Glutamatergic neuron (in vitro differentiated cells): ENCODE data around the gene HSP90B1. TPM values are rescaled to one million over a fixed set of nuclear protein-coding genes. Genes with fewer than 3 reads are reported as not detected.

Experiments used
- DNase-seq: peaks from one replicate; pipeline ENCODE4 v3.0.0; 2022
- H3K27ac Mint-ChIP-seq: one replicate; pipeline ENCODE4 v1.8.0; 2020; ENCODE audit warnings: mild to moderate bottlenecking, mixed read lengths, inconsistent platforms; ENCODE audit not compliant: unreplicated experiment
- H3K27me3 Mint-ChIP-seq: one replicate; pipeline ENCODE4 v1.8.0; 2020; ENCODE audit warnings: mild to moderate bottlenecking, moderate library complexity, mixed read lengths, inconsistent platforms; ENCODE audit not compliant: unreplicated experiment
- H3K36me3 Mint-ChIP-seq: one replicate; pipeline ENCODE4 v1.8.0; 2020; ENCODE audit warnings: mild to moderate bottlenecking, mixed read lengths, inconsistent platforms; ENCODE audit not compliant: unreplicated experiment
- H3K4me1 Mint-ChIP-seq: one replicate; pipeline ENCODE4 v1.8.0; 2020; ENCODE audit warnings: mild to moderate bottlenecking, low read depth, mixed read lengths, inconsistent platforms; ENCODE audit not compliant: unreplicated experiment
- H3K4me3 Mint-ChIP-seq: one replicate; pipeline ENCODE4 v1.8.0; 2020; ENCODE audit warnings: mild to moderate bottlenecking, mixed read lengths, inconsistent platforms; ENCODE audit not compliant: unreplicated experiment
- H3K9me3 Mint-ChIP-seq: one replicate; pipeline ENCODE4 v1.8.0; 2020; ENCODE audit warnings: mild to moderate bottlenecking, moderate library complexity, mixed read lengths, inconsistent platforms; ENCODE audit not compliant: unreplicated experiment
- CTCF ChIP-seq: fragments of 200-600 bp; sonication (generic); IDR thresholded peaks from one replicate; pipeline ENCODE4 v1.5.0; 2021; ENCODE audit not compliant: partially characterized antibody, unreplicated experiment
- total RNA-seq: library from RNA; stranded (reverse); fragmentation: NEBNext Ultra II Directional; extraction: Animal tissue kit (Norgen Biotek cat#: 25700); gene quantifications from one replicate; pipeline ENCODE4 v1.2.1, GENCODE V29; 2021; ENCODE audit not compliant: unreplicated experiment

Gene HSP90B1
- total RNA-seq, 1 donor from 2014 or later, result 231 TPM

- DNase-seq, result no peak
- H3K36me3 Mint-ChIP-seq, result no peaks in the 10 kb centered on the region
- H3K27me3 Mint-ChIP-seq, result no peaks in the 10 kb centered on the region
- H3K4me1 Mint-ChIP-seq, result peaks cover 23% of the 10 kb centered on the region
- H3K9me3 Mint-ChIP-seq, result no peaks in the 10 kb centered on the region
- peak overlapping the region; percentile 19 for H3K4me3 Mint-ChIP-seq
- no peak for TF ChIP-seq CTCF
- peak overlapping the region; percentile 67 for H3K27ac Mint-ChIP-seq
Measured at GRCh38 chr12:103903993-103904392, 26.2 kb upstream of the HSP90B1 start.

- no peak for TF ChIP-seq CTCF
- no peaks in the 10 kb centered on the region for H3K36me3 Mint-ChIP-seq
- H3K9me3 Mint-ChIP-seq, result no peaks in the 10 kb centered on the region
- no peak overlapping the region for H3K4me3 Mint-ChIP-seq
- DNase-seq, result no peak
- no peaks in the 10 kb centered on the region for H3K27me3 Mint-ChIP-seq
- peaks cover 23% of the 10 kb centered on the region for H3K4me1 Mint-ChIP-seq
- H3K27ac Mint-ChIP-seq, result no peak overlapping the region
Measured at GRCh38 chr12:103905730-103906349, 24.4 kb upstream of the HSP90B1 start.

GRCh38 chr12:103908246-103908541 lies 22.0 kb upstream of the HSP90B1 start:
- Mint-ChIP-seq H3K36me3 (no peaks in the 10 kb centered on the region), H3K27ac (no peak overlapping the region), H3K4me1 (peaks cover 20% of the 10 kb centered on the region), H3K27me3 (no peaks in the 10 kb centered on the region), H3K4me3 (no peak overlapping the region), H3K9me3 (peaks cover 3% of the 10 kb centered on the region)
- TF ChIP-seq CTCF, result no peak
- DNase-seq, result no peak

GRCh38 chr12:103908877-103909276 lies 21.3 kb upstream of the HSP90B1 start:
- H3K9me3 Mint-ChIP-seq, result peaks cover 3% of the 10 kb centered on the region
- H3K27ac Mint-ChIP-seq, result no peak overlapping the region

More at GRCh38 chr12:103908877-103909276, 21.3 kb upstream of the HSP90B1 start:
- no peak for DNase-seq
- H3K36me3 Mint-ChIP-seq, result no peaks in the 10 kb centered on the region
- no peak for TF ChIP-seq CTCF
- no peaks in the 10 kb centered on the region for H3K27me3 Mint-ChIP-seq
- peaks cover 19% of the 10 kb centered on the region for H3K4me1 Mint-ChIP-seq
- no peak overlapping the region for H3K4me3 Mint-ChIP-seq
